ENCODE results near the gene ACSL3.
A peak's percentile ranks its signal among the peaks of the same experiment; 100 is the strongest.

Gene ACSL3

GRCh38 chr2:222884805-222885424 is 24.1 kb downstream of the ACSL3 start:
- Mint-ChIP-seq H3K27ac (no peak overlapping the region), H3K9me3 (no peaks in the 10 kb centered on the region)

GRCh38 chr2:222887124-222887523 is 26.3 kb downstream of the ACSL3 start:
- no peak for DNase-seq (ENCODE audit: low spot score in 2 of 2)
- H3K9me3 Mint-ChIP-seq: no peaks in the 10 kb centered on the region
- ATAC-seq: no peak
- no peak overlapping the region for H3K4me3 Mint-ChIP-seq
- H3K36me3 Mint-ChIP-seq: peaks cover 5% of the 10 kb centered on the region
- H3K27ac Mint-ChIP-seq: no peak overlapping the region
- H3K4me1 Mint-ChIP-seq: peaks cover 30% of the 10 kb centered on the region

More at GRCh38 chr2:222884805-222885424, 24.1 kb downstream of the ACSL3 start:
- peaks cover 5% of the 10 kb centered on the region for H3K36me3 Mint-ChIP-seq
- no peak overlapping the region for H3K4me3 Mint-ChIP-seq
- DNase-seq (ENCODE audit: low spot score in 2 of 2) (no peak), ATAC-seq (no peak)
- peaks cover 30% of the 10 kb centered on the region for H3K4me1 Mint-ChIP-seq

GRCh38 chr2:222888716-222889115 is 27.9 kb downstream of the ACSL3 start:
- ATAC-seq: no peak
- H3K36me3 Mint-ChIP-seq: peaks cover 5% of the 10 kb centered on the region
- H3K4me1 Mint-ChIP-seq: peaks cover 37% of the 10 kb centered on the region
- DNase-seq (ENCODE audit: low spot score in 2 of 2): no peak
- no peaks in the 10 kb centered on the region for H3K9me3 Mint-ChIP-seq
- no peak overlapping the region for H3K4me3 Mint-ChIP-seq
- no peak overlapping the region for H3K27ac Mint-ChIP-seq

- Mint-ChIP-seq H3K4me3 (no peak overlapping the region), H3K4me1 (peaks cover 33% of the 10 kb centered on the region), H3K9me3 (no peaks in the 10 kb centered on the region), H3K27ac (no peak overlapping the region), H3K36me3 (peaks cover 5% of the 10 kb centered on the region)
- no peak for ATAC-seq
- no peak for DNase-seq (ENCODE audit: low spot score in 2 of 2)
Measured at GRCh38 chr2:222891890-222892289, 31.1 kb downstream of the ACSL3 start.

- H3K36me3 Mint-ChIP-seq: peaks cover 5% of the 10 kb centered on the region
- no peaks in the 10 kb centered on the region for H3K9me3 Mint-ChIP-seq
- H3K4me1 Mint-ChIP-seq: peaks cover 28% of the 10 kb centered on the region
- ATAC-seq (no peak), DNase-seq (ENCODE audit: low spot score in 2 of 2) (no peak)
- no peak overlapping the region for H3K4me3 Mint-ChIP-seq
- H3K27ac Mint-ChIP-seq: no peak overlapping the region
Measured at GRCh38 chr2:222892321-222892720, 31.5 kb downstream of the ACSL3 start.

- ATAC-seq: no peak
- DNase-seq (ENCODE audit: low spot score in 2 of 2): no peak
- peaks cover 27% of the 10 kb centered on the region for H3K4me1 Mint-ChIP-seq
- H3K4me3 Mint-ChIP-seq: no peak overlapping the region
- H3K9me3 Mint-ChIP-seq: no peaks in the 10 kb centered on the region
- H3K36me3 Mint-ChIP-seq: peaks cover 5% of the 10 kb centered on the region
- no peak overlapping the region for H3K27ac Mint-ChIP-seq
Measured at GRCh38 chr2:222892761-222893160, 31.9 kb downstream of the ACSL3 start.

GRCh38 chr2:222893716-222894115 is 32.9 kb downstream of the ACSL3 start:
- H3K27ac Mint-ChIP-seq: no peak overlapping the region
- ATAC-seq (no peak), DNase-seq (ENCODE audit: low spot score in 2 of 2) (no peak)
- no peaks in the 10 kb centered on the region for H3K9me3 Mint-ChIP-seq
- H3K4me1 Mint-ChIP-seq: peaks cover 29% of the 10 kb centered on the region
- peaks cover 8% of the 10 kb centered on the region for H3K36me3 Mint-ChIP-seq
- H3K4me3 Mint-ChIP-seq: no peak overlapping the region

GRCh38 chr2:222895144-222895543 is 34.3 kb downstream of the ACSL3 start:
- ATAC-seq (no peak), DNase-seq (ENCODE audit: low spot score in 2 of 2) (no peak)
- Mint-ChIP-seq H3K27ac (peak overlapping the region; percentile 13), H3K4me1 (peaks cover 31% of the 10 kb centered on the region), H3K9me3 (no peaks in the 10 kb centered on the region), H3K4me3 (no peak overlapping the region), H3K36me3 (peaks cover 7% of the 10 kb centered on the region)

GRCh38 chr2:222897898-222898297 is 37.1 kb downstream of the ACSL3 start:
- ATAC-seq: no peak
- H3K9me3 Mint-ChIP-seq: no peaks in the 10 kb centered on the region
- H3K4me1 Mint-ChIP-seq: peaks cover 41% of the 10 kb centered on the region
- H3K4me3 Mint-ChIP-seq: no peak overlapping the region
- DNase-seq (ENCODE audit: low spot score in 2 of 2): no peak
- H3K27ac Mint-ChIP-seq: no peak overlapping the region
- H3K36me3 Mint-ChIP-seq: peaks cover 7% of the 10 kb centered on the region

GRCh38 chr2:222899413-222900181 is 38.8 kb downstream of the ACSL3 start:
- Mint-ChIP-seq H3K9me3 (no peaks in the 10 kb centered on the region), H3K4me1 (peaks cover 30% of the 10 kb centered on the region), H3K4me3 (no peak overlapping the region), H3K36me3 (peaks cover 7% of the 10 kb centered on the region), H3K27ac (no peak overlapping the region)
- DNase-seq (ENCODE audit: low spot score in 2 of 2) (no peak), ATAC-seq (no peak)

- peaks cover 23% of the 10 kb centered on the region for H3K4me1 Mint-ChIP-seq
- H3K36me3 Mint-ChIP-seq: peaks cover 7% of the 10 kb centered on the region
- H3K27ac Mint-ChIP-seq: peak overlapping the region; percentile 14
- DNase-seq (ENCODE audit: low spot score in 2 of 2) (no peak), ATAC-seq (no peak)
- H3K9me3 Mint-ChIP-seq: no peaks in the 10 kb centered on the region
- no peak overlapping the region for H3K4me3 Mint-ChIP-seq
Measured at GRCh38 chr2:222900354-222900753, 39.5 kb downstream of the ACSL3 start.

- H3K4me3 Mint-ChIP-seq: no peak overlapping the region
- peaks cover 7% of the 10 kb centered on the region for H3K36me3 Mint-ChIP-seq
- DNase-seq (ENCODE audit: low spot score in 2 of 2): no peak
- ATAC-seq: no peak
- peaks cover 41% of the 10 kb centered on the region for H3K4me1 Mint-ChIP-seq
- H3K9me3 Mint-ChIP-seq: no peaks in the 10 kb centered on the region
- H3K27ac Mint-ChIP-seq: no peak overlapping the region
Measured at GRCh38 chr2:222902660-222903059, 41.8 kb downstream of the ACSL3 start.

- Mint-ChIP-seq H3K9me3 (no peaks in the 10 kb centered on the region), H3K36me3 (peaks cover 8% of the 10 kb centered on the region), H3K4me1 (peaks cover 45% of the 10 kb centered on the region), H3K4me3 (no peak overlapping the region), H3K27ac (no peak overlapping the region)
- ATAC-seq (peak; percentile 70), DNase-seq (ENCODE audit: low spot score in 2 of 2) (no peak)
Measured at GRCh38 chr2:222903234-222904220, 42.7 kb downstream of the ACSL3 start.

- Mint-ChIP-seq H3K4me1 (peaks cover 37% of the 10 kb centered on the region), H3K9me3 (no peaks in the 10 kb centered on the region), H3K27ac (no peak overlapping the region), H3K4me3 (no peak overlapping the region), H3K36me3 (peaks cover 15% of the 10 kb centered on the region)
- no peak for ATAC-seq
- DNase-seq (ENCODE audit: low spot score in 2 of 2): no peak
Measured at GRCh38 chr2:222904557-222905258, 43.9 kb downstream of the ACSL3 start.

- Mint-ChIP-seq H3K36me3 (peaks cover 34% of the 10 kb centered on the region), H3K4me1 (peaks cover 23% of the 10 kb centered on the region), H3K9me3 (no peaks in the 10 kb centered on the region), H3K27ac (peak overlapping the region; percentile 58), H3K4me3 (no peak overlapping the region)
- no peak for DNase-seq (ENCODE audit: low spot score in 2 of 2)
- no peak for ATAC-seq
Measured at GRCh38 chr2:222907048-222907447, 46.2 kb downstream of the ACSL3 start.
